WI38 (cell line): ENCODE results near the gene TNFRSF11A.

Experiments used
- H3K4me3 ChIP-seq: 2 replicates; pipeline ENCODE4 v1.5.1; 2011; ENCODE audit warnings: low read depth, mild to moderate bottlenecking, control low read depth, low read length
- TF ChIP-seq, protein P1 (sequence below): IDR thresholded peaks from 2 replicates; pipeline ENCODE4 v1.5.1; 2012; ENCODE audit warnings: low read depth, mild to moderate bottlenecking, control low read depth, low read length

The TNFRSF11A gene

DNA sequence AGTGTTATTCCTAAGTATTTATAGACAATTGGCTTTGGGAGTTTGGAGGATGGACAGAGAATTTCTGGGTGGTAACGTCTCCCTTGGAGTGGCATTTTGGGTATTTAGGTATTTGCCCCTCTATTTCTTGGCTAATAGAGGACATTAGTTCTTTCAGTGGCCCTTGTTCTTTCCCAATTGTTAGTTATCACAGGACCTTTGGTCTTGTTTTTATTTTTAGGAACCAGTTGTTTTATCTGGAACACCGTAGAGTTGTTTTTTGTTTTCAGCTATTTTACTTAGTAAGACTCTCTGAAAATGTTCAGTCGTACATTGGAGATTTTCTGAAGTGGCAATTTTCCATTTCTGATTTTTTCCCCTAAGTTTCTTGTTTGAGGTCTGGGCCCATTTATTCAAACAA is 40.5 kb upstream of the TNFRSF11A start:
- TF ChIP-seq, protein P1, sequence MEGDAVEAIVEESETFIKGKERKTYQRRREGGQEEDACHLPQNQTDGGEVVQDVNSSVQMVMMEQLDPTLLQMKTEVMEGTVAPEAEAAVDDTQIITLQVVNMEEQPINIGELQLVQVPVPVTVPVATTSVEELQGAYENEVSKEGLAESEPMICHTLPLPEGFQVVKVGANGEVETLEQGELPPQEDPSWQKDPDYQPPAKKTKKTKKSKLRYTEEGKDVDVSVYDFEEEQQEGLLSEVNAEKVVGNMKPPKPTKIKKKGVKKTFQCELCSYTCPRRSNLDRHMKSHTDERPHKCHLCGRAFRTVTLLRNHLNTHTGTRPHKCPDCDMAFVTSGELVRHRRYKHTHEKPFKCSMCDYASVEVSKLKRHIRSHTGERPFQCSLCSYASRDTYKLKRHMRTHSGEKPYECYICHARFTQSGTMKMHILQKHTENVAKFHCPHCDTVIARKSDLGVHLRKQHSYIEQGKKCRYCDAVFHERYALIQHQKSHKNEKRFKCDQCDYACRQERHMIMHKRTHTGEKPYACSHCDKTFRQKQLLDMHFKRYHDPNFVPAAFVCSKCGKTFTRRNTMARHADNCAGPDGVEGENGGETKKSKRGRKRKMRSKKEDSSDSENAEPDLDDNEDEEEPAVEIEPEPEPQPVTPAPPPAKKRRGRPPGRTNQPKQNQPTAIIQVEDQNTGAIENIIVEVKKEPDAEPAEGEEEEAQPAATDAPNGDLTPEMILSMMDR: no peak
- no peak overlapping the region for H3K4me3 ChIP-seq

DNA sequence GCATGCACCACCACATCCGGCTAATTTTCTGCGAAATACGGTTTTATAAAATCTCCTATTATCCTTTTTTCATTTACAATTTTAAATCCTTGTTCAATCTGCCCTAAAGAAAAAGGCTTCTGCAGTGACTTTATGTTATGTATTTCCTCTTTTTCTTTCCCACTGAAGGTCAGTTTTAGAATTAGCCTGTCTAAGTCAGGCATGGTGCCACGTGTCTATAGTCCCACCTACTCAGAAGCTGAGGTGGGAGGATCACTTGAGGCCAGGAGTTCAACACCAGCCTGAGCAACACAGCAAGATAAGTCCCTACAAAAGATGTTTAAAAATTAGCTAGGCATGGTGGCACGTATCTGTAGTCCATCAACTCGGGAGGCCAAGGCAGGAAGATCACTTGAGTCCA is 39.8 kb upstream of the TNFRSF11A start:
- TF ChIP-seq, protein P1: no peak
- H3K4me3 ChIP-seq: no peak overlapping the region

DNA sequence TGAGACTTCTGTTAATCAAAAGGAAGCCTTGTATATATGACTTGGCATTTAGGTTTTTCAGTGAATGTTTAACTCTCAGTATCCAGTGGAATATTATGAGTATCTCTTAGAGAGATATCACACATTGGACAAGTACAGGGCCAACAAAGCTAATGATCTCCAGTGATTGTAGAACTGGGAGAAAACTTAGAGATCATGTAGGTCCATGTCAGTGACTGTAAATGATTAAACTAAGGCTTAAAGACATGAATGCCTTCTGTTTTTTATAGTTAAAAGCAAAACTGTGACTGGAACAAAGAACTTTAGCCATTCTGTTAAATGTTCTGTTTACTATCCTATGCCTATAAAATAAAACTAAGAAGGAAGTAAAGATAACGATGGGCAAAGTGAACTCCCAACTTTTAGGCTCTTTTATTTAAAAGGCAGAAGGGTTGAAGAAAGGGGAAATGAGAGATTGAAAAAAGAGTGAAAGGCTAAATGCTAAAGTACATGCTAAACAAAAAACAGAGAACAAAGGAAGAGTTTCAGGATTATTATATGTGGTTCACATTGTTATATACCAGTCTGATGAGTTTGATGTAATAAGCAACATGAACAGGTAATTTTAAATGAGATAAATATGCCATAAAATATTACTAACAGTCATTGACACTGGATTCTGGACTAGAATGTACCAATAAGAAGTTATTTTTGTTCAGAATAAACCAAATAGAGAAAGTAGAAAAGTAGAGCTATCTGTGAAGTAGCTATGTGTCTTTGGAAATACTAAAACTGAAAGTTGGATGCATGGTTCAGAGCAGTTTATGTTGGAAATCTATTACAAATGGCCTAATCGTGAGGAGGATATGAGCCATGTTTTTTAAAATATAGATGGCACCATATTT is 37.1 kb upstream of the TNFRSF11A start:
- no peak overlapping the region for H3K4me3 ChIP-seq
- TF ChIP-seq, protein P1: no peak

DNA sequence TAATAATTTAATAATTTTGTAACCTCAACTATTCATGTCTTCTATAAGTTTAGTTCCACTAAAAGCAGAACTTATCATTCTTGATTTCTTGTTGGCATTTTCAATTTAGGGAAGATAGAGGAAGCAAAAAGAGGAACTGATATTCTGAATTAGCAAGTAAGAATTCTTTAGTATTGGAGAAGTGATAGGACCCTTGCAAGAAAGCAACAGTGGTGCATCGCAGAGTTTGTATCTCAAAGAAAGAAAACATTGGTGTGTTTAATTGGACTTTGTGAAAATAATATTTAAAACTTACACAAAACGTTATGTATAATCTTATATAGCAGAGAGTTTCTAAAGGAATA is 36.5 kb upstream of the TNFRSF11A start:
- TF ChIP-seq, protein P1: no peak

DNA sequence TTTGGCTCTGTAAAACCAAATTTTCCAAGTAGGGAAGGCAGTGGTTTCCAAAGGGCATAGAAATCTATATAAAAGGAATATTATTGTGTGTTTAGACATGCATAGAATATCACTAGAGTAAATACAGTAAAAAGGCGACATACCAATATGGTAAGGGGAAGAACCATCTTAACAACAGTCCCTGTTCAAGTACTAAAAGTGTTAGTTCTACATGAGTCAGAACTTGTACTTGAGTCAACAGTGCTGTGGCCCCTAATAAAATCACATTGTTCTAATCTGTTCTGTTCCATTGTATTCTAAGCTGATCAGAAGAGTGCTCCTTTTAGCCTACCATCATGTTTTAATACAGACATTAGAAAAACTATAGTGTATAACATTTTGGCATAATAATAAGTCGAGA is 36.1 kb upstream of the TNFRSF11A start:
- no peak overlapping the region for H3K4me3 ChIP-seq
- TF ChIP-seq, protein P1: no peak

More for the DNA sequence above, 36.5 kb upstream of the TNFRSF11A start:
- no peak overlapping the region for H3K4me3 ChIP-seq

DNA sequence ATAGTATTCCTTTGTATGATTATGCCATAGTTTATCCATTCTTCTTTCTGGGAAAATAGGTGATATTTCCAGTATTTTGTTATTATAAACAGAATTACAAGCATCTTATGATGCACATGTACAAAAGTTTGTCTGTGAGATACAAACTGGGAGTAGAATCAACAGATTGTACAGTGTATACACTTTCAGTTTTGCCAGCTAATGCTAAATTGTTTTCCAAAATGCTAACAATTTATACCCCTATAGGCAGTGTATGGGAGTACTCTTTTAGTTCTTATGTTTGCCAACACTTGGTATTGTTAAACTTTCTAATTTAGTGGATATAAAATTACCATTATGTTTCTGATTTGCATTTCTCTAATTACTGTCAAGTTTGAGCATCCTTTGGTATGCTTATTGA is 31.0 kb upstream of the TNFRSF11A start:
- no peak overlapping the region for H3K4me3 ChIP-seq
- TF ChIP-seq, protein P1: no peak

DNA sequence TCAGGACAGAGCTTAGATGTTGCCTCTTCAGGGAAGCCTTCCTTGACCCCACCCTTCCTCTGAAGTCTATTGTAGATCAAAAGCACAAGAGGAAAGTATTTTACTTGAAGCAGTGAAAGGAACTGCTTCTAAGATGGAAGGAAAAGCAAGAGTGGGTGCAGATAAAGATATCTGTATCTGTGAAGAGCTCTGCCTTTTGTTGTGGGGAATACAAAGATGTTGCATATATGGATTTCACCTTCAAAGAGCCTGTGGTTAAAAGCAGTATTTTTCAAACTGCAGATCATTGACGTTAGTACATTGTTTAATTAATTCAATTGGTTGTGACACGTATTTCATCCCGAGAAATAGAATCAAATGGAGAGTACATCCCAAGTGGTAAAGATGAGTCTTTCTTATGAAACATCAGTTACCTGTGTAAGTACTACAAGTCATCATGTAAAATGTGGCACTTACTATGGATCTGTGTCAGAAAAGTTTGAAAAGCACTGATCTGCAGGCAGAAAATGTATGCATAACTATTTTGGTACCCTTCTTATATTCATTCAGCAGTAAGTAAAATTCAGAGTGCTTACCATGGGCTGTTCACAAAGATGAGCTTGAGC is 24.6 kb upstream of the TNFRSF11A start:
- TF ChIP-seq, protein P1: no peak

More for the DNA sequence above, 24.6 kb upstream of the TNFRSF11A start:
- H3K4me3 ChIP-seq: no peak overlapping the region
